Keratinocyte (primary cell): ENCODE results near the gene NYAP2. TPM values are rescaled to one million over a fixed set of nuclear protein-coding genes. Genes with fewer than 3 reads are reported as not detected.

Experiments
- DNase-seq: peaks from one replicate; pipeline ENCODE4 v3.0.0-alpha.2; 2011; ENCODE audit warnings: low read depth, missing footprints, low spot score
- FAIRE-seq: peaks from 2 replicates; lab custom pipeline; 2011; peaks lifted over from hg19 to GRCh38; lab: Jason Lieb, UNC
- H2AFZ ChIP-seq: 2 replicates; pipeline ENCODE4 v1.6.0; 2012; ENCODE audit warnings: low read length, control low read depth, inconsistent platforms; ENCODE audit not compliant: control insufficient read depth
- H3K27ac ChIP-seq: 2 replicates; pipeline ENCODE4 v1.5.1; 2011; ENCODE audit warnings: low read length; ENCODE audit not compliant: control insufficient read depth, insufficient read depth
- H3K27me3 ChIP-seq: 3 replicates; pipeline ENCODE4 v1.6.0; 2011; ENCODE audit warnings: low read length; ENCODE audit not compliant: control insufficient read depth, insufficient read depth; ENCODE audit errors: extremely low read depth
- H3K36me3 ChIP-seq, 2 experiments: 2 replicates in 1 of 2; 3 replicates in 1 of 2; pipeline ENCODE4 v1.5.1; 2011; ENCODE audit warnings: low read length in 2 of 2, mild to moderate bottlenecking in 1 of 2; ENCODE audit not compliant: control insufficient read depth in 2 of 2, insufficient read depth in 2 of 2; ENCODE audit errors: extremely low read depth in 1 of 2
- H3K4me1 ChIP-seq: 3 replicates; pipeline ENCODE4 v1.5.1; 2011; ENCODE audit warnings: low read length; ENCODE audit not compliant: control insufficient read depth, insufficient read depth; ENCODE audit errors: extremely low read depth
- H3K4me2 ChIP-seq: 3 replicates; pipeline ENCODE4 v1.6.0; 2011; ENCODE audit warnings: low read depth, low read length; ENCODE audit not compliant: control insufficient read depth, insufficient read depth; ENCODE audit errors: extremely low read depth
- H3K4me3 ChIP-seq, 3 experiments: fragments of 200-600 bp in 1 of 3; sonication (generic) in 1 of 3; 2 replicates in 2 of 3; 3 replicates in 1 of 3; pipeline ENCODE4 v1.5.1; 2011 to 2016; ENCODE audit warnings: low read length in 3 of 3, mild to moderate bottlenecking in 3 of 3, control low read depth in 2 of 3, inconsistent platforms in 1 of 3, low read depth in 1 of 3, mixed read lengths in 1 of 3, mixed run types in 1 of 3, moderate library complexity in 1 of 3; ENCODE audit not compliant: control insufficient read depth in 2 of 3, insufficient read depth in 2 of 3; ENCODE audit errors: extremely low read depth in 1 of 3
- H3K79me2 ChIP-seq: 2 replicates; pipeline ENCODE4 v1.6.0; 2012; ENCODE audit warnings: low read length; ENCODE audit not compliant: control insufficient read depth, insufficient read depth
- H3K9ac ChIP-seq: 3 replicates; pipeline ENCODE4 v1.6.0; 2011; ENCODE audit warnings: low read length; ENCODE audit not compliant: control insufficient read depth, insufficient read depth; ENCODE audit errors: extremely low read depth
- H3K9me1 ChIP-seq: 3 replicates; pipeline ENCODE4 v1.6.0; 2011; ENCODE audit warnings: low read length; ENCODE audit not compliant: control insufficient read depth, insufficient read depth; ENCODE audit errors: extremely low read depth
- H3K9me3 ChIP-seq: 2 replicates; pipeline ENCODE4 v1.5.1; 2012; ENCODE audit warnings: low read depth, low read length; ENCODE audit not compliant: control insufficient read depth
- H4K20me1 ChIP-seq: 3 replicates; pipeline ENCODE4 v1.6.0; 2011; ENCODE audit warnings: low read length; ENCODE audit not compliant: control insufficient read depth, insufficient read depth; ENCODE audit errors: extremely low read depth
- EZH2 ChIP-seq: IDR thresholded peaks from one replicate; pipeline ENCODE4 v1.6.1; 2012; ENCODE audit warnings: inconsistent platforms, mild to moderate bottlenecking, low read length, moderate library complexity
- dilution Hi-C: fragments of 300-500 bp; cut with MboI; formaldehyde crosslinking; loops from one replicate; pipeline ENCODE4 v1.7.0; 2020; ENCODE audit warnings: low sequenced_read_pairs; ENCODE audit not compliant: extremely low pct_ligation_motif_present
- polyA plus RNA-seq, 5 experiments: library from polyadenylated mRNA; depleted of rRNA in 3 of 5; stranded (reverse) in 3 of 5; stranded (forward) in 1 of 5; unstranded in 1 of 5; fragments of >200 nt; gene quantifications; 1 replicate in 1 of 5; 2 replicates in 3 of 5; 3 replicates in 1 of 5; pipeline versions ENCODE4 v1.2.1 to v1.2.3, GENCODE V29; 2011 to 2012; ENCODE audit warnings: missing spikeins in 2 of 5, low read depth in 1 of 5, low replicate concordance in 1 of 5
- TF ChIP-seq, protein P1 (sequence below), 3 experiments: IDR thresholded peaks in 1 of 3; conservative IDR thresholded peaks in 1 of 3; optimal IDR thresholded peaks in 1 of 3; 2 replicates in 2 of 3; 3 replicates in 1 of 3; pipeline versions ENCODE3 to v1.5.1; 2011; ENCODE audit warnings: low read length in 3 of 3, mild to moderate bottlenecking in 3 of 3, moderate library complexity in 2 of 3, control low read depth in 1 of 3, inconsistent platforms in 1 of 3; ENCODE audit not compliant: insufficient read depth in 2 of 3; ENCODE audit errors: extremely low read depth in 1 of 3

The NYAP2 gene
- polyA plus RNA-seq, 1 donor (not counting 4 experiments of a cell fraction or from before 2014, with no cell fraction given) = not detected

DNA sequence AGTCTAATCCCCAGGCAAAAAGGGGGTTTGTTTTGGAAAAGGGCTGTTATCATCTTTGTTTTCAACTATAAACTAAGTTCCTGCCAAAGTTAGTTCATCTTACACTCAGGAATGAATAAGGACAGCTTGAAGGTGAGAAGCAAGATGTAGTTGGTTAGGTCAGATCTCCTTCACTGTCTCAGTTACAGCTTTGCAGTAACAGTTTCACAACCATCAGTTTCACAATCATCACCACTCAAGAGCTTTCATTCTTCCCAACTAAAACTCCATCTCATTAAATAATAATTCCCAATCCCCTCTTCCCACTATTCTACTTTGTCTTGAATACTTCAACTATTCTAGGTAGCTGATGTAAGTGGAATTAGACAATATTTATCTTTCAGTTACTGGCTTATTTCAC is 200.9 kb downstream of the NYAP2 start:
- no peaks in the 10 kb centered on the region for H3K9me1 ChIP-seq
- DNase-seq (no peak), FAIRE-seq (no peak)
- H3K36me3 ChIP-seq = no peaks in the 10 kb centered on the region
- H3K4me1 ChIP-seq = no peaks in the 10 kb centered on the region
- H2AFZ ChIP-seq = no peak overlapping the region
- H3K4me3 ChIP-seq = no peak overlapping the region
- H3K4me2 ChIP-seq = no peak overlapping the region
- H3K79me2 ChIP-seq = no peaks in the 10 kb centered on the region
- H3K9me3 ChIP-seq = no peaks in the 10 kb centered on the region
- no peak overlapping the region for H3K9ac ChIP-seq
- H4K20me1 ChIP-seq = no peaks in the 10 kb centered on the region
- H3K27ac ChIP-seq = no peak overlapping the region
- TF ChIP-seq EZH2 = no peak
- TF ChIP-seq, protein P1, sequence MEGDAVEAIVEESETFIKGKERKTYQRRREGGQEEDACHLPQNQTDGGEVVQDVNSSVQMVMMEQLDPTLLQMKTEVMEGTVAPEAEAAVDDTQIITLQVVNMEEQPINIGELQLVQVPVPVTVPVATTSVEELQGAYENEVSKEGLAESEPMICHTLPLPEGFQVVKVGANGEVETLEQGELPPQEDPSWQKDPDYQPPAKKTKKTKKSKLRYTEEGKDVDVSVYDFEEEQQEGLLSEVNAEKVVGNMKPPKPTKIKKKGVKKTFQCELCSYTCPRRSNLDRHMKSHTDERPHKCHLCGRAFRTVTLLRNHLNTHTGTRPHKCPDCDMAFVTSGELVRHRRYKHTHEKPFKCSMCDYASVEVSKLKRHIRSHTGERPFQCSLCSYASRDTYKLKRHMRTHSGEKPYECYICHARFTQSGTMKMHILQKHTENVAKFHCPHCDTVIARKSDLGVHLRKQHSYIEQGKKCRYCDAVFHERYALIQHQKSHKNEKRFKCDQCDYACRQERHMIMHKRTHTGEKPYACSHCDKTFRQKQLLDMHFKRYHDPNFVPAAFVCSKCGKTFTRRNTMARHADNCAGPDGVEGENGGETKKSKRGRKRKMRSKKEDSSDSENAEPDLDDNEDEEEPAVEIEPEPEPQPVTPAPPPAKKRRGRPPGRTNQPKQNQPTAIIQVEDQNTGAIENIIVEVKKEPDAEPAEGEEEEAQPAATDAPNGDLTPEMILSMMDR (optimal IDR thresholded peaks at IDR 0.05 in 1 of 3, IDR thresholded peaks at IDR 0.05 in 1 of 3, conservative IDR thresholded peaks at IDR 0.05 in 1 of 3; ENCODE audit: extremely low read depth in 1 of 3, insufficient read depth in 2 of 3, low read length in 3 of 3) = no peak
- dilution Hi-C loops = no loop called here
- H3K27me3 ChIP-seq = no peaks in the 10 kb centered on the region

- no peaks in the 10 kb centered on the region for H3K9me1 ChIP-seq
- no peak for DNase-seq
- H4K20me1 ChIP-seq = no peaks in the 10 kb centered on the region
- H3K27ac ChIP-seq = no peak overlapping the region
- H3K4me2 ChIP-seq = no peak overlapping the region
- H2AFZ ChIP-seq = no peak overlapping the region
- dilution Hi-C loops = no loop called here
- no peak overlapping the region for H3K4me3 ChIP-seq
- H3K27me3 ChIP-seq = no peaks in the 10 kb centered on the region
- no peak for FAIRE-seq
- H3K9me3 ChIP-seq = no peaks in the 10 kb centered on the region
- no peaks in the 10 kb centered on the region for H3K79me2 ChIP-seq
- no peak overlapping the region for H3K9ac ChIP-seq
- no peaks in the 10 kb centered on the region for H3K4me1 ChIP-seq
- no peaks in the 10 kb centered on the region for H3K36me3 ChIP-seq
- TF ChIP-seq EZH2 = no peak
- TF ChIP-seq, protein P1 (optimal IDR thresholded peaks at IDR 0.05 in 1 of 3, IDR thresholded peaks at IDR 0.05 in 1 of 3, conservative IDR thresholded peaks at IDR 0.05 in 1 of 3; ENCODE audit: extremely low read depth in 1 of 3, insufficient read depth in 2 of 3, low read length in 3 of 3) = no peak
These were observed 201.4 kb downstream of the NYAP2 start for GRCh38 chr2:225600865-225601264.
